GM21825 (cell line): ENCODE results near the gene RIMBP2.

Experiments
- ATAC-seq: cut with Tn5 transposase; IDR thresholded peaks from one replicate; pipeline ENCODE4 v1.9.1; 2021; ENCODE audit warnings: mild to moderate bottlenecking, moderate library complexity; ENCODE audit not compliant: unreplicated experiment

The RIMBP2 gene

DNA sequence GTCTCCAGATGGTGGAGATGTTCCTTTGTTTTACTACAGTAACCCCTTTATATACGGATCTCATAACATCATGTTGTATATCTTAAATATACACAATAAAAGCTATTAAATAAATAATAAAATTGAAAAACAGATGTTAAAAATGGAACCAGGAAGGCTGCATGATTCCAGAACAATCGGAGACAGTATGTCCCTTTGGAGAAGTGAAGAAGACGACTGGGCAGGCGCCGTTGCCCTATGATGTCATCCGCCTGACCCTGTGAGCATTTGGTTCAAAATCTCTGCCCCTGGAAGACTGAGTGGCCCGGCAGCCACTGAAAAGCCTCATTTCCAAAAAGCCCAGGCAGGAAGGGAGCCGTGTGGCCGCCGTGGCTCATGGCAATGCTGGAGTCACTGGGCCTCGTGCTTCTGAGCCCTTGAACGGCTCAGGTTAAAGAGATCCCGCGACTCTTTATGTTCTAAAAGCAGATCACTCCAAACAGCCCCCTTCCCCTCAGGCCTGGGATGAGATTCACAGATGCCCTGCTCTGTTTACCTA, 30.8 kb downstream of the RIMBP2 start:
- no peak for ATAC-seq

DNA sequence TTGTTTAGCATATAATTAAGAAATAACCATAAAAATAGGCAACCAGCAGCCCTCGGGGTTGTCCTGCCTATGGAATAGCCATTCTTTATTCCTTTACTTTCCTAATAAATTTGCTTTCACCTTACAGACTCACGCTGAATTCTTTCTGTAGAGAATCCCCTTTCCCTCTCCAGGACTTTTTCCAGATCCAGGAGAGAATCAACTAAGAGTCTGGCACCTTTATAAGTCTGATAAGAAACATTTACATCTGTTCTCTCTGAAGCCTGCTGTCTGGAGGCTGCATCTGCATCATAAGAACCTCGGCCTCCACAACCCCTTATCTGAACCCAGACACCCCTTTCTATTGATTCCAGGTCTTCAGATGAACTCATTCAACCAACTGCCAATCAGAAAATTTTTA, 32.3 kb downstream of the RIMBP2 start:
- ATAC-seq, result no peak

DNA sequence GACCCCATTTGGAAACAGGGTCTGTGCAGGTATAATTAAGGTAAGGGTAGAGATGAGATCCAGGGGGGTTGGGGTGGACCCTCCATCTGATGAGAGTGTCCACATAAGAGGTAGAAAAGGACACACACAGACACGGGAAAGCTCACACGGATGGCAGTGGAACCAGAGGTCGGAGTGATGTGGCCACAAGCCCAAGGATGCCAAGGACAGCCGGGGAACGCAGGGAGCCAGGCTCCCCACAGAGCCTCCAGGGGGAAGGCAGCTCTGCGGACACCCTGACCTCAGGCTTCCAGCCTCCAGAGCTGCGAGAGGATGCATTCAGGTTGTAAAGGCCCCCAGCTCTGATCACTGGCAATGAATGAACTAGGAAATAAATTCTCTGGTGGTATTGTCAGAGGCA, 33.0 kb downstream of the RIMBP2 start:
- no peak for ATAC-seq

DNA sequence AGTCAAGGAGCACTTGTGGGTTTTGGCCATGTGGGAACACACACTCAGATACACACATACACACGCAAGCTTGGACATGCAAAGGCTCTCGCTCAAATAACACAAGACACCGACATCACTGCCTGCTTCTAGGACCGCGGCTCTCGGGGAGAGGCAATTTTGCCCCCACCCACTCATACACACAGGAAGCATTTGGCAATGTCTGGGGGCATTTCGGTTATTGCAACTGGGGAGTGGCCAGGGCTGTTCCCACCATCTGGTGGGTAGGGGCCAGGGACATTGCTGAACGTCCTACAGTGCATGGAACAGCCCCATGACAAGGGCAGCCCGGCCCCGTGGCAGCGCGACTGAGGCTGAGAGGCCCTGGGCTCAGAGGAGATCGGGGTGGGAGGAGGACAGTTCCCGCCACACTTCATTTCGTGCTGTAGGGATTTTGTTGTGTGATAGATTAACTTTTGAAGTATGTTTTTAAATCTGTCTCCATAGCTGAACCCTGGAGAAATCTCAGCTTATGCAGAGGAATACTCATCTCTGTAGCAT, 35.6 kb downstream of the RIMBP2 start:
- no peak for ATAC-seq

DNA sequence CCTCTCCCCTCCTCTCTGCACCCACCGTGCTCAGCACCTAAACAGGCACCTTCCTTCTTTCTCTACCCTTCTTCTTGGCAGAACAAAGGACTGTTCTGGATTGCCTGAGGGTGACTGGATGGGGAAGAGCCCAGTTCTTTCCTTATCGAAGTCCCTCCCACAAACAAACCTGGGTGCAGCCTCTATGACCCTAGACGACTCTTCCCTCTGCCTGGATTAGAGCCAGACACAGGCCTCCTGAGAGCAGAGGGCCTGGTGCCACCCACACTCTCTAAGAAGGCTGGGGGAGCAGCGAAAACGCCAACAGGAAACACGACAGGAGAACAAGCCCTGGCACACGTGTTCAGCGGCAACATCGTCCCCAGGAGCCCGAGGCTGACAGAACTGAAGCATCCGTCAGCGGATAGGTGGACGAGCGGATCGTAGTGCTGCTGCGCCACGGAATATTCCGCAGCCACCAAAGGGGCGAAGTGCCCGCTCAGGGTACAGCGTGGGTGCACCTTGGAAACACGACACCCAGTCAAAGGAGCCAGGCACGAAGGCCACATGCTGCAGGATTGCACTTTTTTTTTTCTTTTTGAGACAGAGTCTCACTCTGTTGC, 38.0 kb downstream of the RIMBP2 start:
- ATAC-seq, result no peak

DNA sequence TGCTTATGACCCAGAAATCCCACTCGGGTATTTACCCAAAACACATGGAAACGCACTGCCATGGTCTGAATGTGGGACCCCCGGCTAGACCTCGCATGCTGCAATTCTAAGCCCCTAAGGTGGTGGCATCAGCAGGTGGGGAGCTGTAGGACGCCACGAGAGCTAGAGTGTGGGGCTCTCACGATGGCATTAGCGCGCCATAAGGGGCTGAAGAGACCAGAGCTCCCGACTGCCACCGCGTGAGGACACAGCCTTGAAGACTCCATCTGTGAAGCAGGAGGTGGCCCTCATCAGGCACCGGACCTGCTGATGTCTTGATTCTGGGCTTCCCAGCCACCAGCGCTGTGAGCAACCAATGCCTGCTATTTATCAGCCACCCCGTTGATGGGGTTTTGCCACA, 40.3 kb downstream of the RIMBP2 start:
- no peak for ATAC-seq

DNA sequence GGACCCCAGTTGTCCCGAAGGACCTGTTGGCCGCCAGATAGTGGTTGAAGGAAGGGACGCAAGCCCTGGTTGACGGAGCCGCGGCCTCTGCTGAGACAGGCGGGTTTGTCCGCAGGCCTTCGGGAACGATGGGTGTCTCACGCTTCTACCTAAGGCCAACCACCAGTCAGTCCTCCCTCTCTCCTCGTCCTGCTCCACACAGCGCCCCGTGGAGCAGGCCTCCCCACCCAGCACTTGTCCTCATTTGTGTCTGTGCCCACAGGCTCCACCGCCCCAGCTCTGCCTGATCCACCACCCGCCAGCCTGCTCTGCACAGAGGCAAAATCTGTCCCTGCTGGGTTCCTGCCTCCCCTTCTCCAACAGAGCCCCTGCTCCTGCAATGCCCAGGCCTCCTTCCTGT, 41.0 kb downstream of the RIMBP2 start:
- no peak for ATAC-seq

DNA sequence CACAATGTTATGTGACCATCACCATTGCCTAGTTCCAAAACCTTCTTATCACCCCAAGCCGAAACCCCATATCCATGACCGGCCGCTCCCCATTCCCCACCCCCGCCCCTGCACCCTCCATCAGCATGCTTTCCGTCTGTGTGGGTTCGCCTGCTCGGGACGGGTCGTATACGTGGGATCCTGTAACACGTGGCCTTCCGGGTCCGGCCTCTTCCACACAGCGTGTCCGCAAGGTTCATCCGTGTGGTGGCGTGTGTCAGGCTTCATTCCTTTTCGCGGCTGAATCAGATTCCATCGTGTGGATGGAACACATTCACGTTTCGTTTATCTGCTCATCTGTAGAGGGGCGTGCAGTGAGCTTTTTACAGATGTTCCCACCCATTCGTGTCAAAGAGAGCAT, 41.4 kb downstream of the RIMBP2 start:
- ATAC-seq, result no peak

DNA sequence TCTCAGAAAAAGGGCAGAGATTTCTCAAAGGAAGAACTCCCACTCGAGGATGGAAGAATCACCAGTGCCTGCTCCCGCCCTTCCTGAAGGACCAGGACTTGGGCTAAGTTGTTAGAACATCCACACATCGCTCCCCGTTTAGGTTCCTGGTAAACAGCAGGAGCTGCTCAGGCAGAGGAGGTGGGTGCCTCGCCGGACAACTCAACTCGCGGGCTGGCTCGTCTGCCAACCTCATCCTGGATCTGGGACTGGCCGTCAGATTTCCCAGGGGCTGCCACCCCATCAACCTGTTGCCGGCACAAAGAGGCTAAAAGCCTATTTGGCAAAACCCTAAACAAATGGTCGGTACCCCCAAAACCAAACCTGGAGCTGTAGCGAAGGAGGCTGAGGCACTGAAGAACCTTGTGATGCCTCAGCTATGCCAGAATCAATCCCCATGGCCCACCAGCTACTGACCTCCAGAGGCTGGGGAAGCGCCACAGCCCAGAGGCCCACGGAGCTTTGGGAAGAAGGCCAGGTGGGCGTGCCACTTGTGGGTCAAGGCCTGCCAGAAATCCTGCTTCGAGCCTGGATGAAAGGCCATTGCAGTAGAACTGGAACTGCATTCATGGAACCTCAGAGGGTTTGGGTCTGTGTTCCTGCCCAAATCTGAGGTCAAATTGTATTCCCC, 42.9 kb downstream of the RIMBP2 start:
- no peak for ATAC-seq

DNA sequence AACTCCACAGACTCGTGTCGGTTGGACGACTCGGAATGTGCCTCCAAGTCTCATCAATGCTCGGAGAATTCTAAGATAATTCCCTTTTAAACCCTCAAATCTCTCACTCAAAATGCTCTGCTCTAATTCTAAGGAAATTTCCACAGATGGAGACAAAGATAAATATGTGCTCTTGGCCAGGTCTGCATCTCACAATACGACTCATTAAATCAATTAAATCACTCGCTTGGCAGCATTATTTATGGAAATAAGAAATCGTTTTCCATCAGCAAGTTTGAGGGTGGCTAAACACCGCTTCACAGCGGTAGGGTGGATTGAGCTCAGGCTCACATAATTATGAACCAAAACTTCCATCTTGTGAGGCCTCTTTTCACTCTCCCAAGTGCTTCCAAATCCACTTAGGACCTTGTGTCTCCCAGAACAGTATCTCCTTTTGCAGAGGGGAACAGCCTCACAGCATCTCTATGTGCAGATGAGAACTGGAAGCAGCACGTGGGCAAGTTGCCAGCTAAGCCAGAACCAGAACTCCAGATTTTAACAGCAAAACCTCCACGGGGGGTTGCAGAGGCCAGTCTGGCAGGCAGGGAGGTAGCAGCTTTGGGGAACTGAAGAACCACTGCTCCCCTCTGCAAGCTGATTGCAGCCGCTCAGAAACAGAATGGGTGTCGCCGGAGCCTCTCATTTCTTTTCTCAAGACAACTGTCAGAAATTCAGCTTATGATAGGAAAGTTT, 43.8 kb downstream of the RIMBP2 start:
- ATAC-seq, result no peak

DNA sequence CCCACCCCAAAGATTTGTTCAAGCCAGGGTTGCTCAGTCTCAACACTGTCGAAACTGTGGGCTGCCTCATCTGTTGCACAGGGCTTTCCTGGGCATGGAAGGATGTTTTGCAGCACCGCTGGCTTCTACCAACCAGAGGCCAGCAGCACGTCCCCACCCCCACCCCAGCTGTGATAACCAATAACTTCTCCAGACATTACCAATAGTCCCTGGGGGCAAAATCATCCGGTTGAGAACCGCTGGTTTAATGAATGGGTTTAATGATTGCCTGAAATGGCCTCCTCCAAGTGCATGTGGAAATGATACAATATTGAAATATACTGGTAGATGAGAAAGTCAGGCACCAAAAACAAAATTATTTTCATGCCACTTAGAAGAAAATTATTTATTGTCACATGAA, 44.5 kb downstream of the RIMBP2 start:
- ATAC-seq, result no peak

DNA sequence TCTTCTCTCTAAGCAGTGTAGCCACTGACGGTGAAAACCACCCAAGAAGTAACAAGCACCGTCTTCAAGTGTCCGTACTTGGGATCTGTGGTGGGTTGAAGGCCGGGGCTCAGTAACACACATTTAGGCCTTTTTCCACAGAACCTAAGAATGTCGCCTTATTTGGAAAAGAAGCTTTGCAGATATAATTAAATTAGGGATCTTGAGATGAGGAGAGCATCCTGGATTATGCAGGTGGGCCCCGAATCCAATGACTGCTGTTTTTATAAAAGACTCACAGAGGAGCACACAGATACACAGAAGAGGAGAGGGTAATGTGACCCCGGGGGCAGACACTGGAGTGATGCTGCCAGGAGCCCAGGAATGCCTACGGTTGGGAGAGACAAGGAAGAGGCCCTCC, 46.3 kb downstream of the RIMBP2 start:
- no peak for ATAC-seq

DNA sequence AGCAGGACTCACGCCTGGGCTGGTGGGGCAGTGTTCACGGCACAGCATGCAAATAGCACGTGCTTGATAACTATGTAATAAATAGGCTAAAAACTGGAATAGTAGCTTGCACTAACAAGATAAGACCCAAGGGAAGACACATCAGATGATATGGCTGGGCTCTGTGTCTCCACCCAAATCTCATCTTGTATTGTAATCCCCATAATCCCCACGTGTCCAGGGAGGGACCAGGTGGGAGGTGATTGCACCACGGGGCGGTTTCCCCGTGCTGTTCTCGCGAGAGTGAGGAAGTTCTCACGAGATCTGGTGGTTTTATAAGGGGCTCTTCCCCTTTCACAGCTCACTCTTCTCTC, 46.9 kb downstream of the RIMBP2 start:
- ATAC-seq, result no peak

DNA sequence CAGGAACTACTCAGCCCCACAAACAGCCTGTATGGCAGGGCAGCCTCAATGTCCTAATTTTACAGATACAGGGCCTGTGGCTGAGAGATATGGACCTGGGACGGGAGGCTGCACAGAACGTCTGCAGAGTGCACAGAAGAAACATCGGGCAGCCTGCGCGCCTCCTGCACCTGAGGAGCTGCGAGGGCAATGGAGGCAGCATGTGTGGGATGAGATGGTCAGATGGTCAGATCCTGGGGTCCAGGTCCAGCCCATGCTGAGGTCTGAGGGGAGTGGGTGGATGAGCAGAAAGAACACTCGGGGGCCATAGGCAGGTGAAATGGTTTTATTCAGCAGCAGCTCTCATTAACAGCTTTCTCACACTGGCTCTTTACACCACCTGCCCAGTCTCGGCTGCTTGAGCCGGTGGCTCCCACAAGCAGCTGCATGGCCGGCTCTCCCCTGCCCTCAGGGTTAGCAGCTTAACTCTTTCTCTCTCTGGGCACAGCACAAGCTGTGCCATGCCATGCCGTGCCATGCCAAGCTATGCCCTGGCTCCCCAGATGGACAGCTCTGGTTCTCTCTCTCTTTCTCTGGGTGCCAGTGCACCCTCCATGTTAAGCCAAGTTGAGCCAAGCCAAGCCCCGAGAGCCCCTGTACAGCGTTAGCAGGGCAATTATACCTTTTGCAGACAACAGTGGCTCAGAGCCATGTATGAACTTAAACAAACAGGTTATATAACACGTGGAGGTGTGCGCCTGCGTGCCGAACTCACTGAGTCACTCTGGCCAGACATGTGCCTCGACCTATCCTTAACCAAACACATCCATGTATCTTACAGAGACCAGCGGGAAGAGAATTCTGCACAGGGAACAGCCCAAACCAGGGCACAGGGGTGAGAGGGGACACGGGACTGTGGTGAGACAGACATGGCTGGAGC, 47.6 kb downstream of the RIMBP2 start:
- no peak for ATAC-seq

DNA sequence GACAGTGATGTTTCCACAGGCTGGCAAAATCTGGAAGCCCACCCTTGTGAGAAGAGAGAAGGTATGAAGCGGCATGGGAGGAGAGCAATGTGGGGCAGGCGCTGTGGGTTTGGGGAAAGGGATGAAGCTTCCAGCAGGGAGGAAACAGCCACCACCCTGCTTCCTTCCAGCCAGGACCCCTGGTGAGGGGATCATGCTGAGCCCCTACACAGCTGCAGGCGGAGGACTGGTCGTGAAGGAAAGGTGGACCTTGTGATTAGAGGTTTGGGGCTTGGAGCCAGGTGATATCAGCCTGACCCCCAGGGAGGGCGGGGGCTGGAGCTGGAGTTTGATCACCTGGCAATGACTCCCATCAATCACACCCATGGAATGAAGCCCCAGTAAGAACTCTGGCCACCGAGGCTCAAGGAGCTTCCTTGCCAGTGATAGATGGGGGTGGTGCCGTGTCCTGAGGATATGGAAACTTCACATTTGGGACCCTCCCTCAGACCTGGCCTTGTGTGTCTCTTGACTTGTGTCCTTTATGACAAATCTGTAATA, 48.6 kb downstream of the RIMBP2 start:
- ATAC-seq, result no peak

DNA sequence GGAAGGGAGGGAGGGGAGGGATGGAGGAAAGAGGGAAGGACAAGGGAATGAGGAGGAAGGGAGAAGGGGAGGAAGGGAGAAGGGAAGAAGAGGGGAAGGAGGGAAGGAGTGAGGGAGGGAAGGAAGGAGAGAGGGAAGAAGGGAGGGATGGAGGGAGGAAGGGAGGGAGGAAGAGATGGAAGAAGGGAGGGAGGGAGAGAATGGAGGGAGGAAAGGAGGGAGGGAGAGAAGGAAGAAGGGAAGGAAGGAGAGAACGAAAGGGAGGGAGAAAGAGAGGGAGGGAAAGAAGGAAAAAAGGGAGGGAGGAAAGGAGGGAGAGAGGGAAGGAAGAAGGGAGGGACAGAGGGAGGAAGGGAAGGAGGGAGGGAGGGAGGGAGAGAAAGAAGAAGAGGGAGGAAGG, 49.5 kb downstream of the RIMBP2 start:
- no peak for ATAC-seq

DNA sequence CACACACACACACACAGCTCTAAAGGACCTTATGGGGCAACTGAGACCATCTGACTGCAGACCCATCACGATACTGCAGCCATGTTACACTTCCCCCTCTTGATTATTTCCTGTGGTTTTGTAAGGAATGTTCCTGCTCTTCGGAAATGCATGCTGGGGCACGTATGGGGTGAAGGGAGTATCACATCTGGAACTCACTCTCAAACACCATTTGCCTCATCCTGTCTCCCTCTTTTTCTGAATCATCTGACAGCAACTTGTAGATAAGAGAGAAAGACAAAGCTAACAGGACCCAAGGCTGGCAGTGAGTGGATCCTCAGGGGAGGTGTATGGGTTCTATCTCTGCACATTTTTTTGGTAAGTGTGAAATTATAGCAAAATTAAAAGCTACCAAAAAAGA, 50.3 kb downstream of the RIMBP2 start:
- ATAC-seq, result no peak

DNA sequence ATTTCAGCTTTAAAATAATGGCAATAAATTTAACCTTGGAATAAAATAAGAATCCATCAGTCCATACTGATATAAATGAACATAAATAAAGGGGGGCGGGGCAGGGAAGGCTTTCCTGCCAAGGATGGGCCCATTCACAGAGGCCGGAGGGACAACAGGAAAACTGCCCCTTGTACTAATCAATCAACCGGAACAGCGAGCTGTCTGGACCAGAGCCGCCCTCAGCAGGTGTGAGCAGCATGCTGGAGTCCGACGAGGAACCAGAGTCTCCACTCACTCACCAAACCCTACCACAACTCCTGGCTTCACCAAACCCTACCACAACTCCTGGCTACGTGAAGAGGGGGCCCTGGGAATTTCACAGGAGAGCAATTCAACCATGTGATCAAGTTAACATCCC, 51.3 kb downstream of the RIMBP2 start:
- no peak for ATAC-seq

DNA sequence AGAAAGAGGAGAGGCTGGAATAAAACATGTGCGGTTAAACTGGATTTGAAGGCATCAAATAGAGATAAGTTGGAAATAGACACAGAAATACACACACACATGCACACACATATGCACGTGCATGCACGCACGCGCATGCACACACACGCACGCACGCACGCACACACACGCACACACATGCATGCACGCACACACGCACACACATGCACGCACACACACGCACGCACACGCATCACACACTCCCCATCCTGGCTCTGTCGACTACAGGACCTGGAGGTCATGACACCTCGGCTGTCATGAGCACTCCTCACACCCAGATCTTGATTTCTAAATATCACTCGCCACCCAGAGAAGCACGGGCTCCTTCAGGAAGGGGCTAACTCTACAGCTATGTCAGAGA, 51.8 kb downstream of the RIMBP2 start:
- no peak for ATAC-seq

DNA sequence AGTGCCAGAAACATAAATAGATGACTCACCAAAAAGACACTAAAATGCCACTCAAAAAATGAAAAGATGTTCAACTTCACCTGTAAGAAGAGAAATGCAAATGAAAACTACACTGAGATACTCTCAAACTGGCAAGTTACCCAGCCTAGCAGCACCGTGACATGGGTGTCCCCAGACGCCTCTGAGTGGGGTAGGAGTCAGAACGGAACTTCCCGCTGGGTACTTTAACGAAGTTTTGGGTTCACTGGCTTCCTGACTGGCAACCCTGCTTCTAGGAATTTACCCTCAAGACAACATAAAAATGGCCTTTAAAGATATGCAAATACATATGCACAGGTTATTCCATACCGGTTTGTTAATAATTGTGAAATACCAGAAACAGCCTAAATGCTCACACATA, 52.6 kb downstream of the RIMBP2 start:
- ATAC-seq, result no peak
